Loucy (cell line): Measurements from ENCODE around the gene TET2.

ENCODE experiments used
- H2AFZ ChIP-seq: fragments of 200-600 bp; sonication (generic); 2 replicates; pipeline ENCODE4 v1.6.0; 2016; ENCODE audit warnings: antibody characterized with exemption, mild to moderate bottlenecking, low read length, moderate library complexity
- H3F3A ChIP-seq: fragments of 200-600 bp; 2 replicates; pipeline ENCODE4 v1.6.0; 2016; ENCODE audit warnings: antibody characterized with exemption, low read depth, mild to moderate bottlenecking
- H3K27me3 ChIP-seq: fragments of 200-600 bp; sonication (generic); 2 replicates; pipeline ENCODE4 v1.6.1; 2014; ENCODE audit warnings: low read length, mild to moderate bottlenecking; ENCODE audit not compliant: insufficient read depth, poor library complexity, severe bottlenecking
- H3K36me3 ChIP-seq: fragments of 200-600 bp; sonication (generic); 2 replicates; pipeline ENCODE4 v1.6.1; 2016; ENCODE audit warnings: low read length; ENCODE audit not compliant: insufficient read depth
- H3K4me1 ChIP-seq: fragments of 200-600 bp; sonication (generic); 2 replicates; pipeline ENCODE4 v1.5.1; 2014; ENCODE audit warnings: low read length, mild to moderate bottlenecking; ENCODE audit not compliant: insufficient read depth, poor library complexity, severe bottlenecking
- H3K4me2 ChIP-seq: fragments of 200-600 bp; sonication (generic); 2 replicates; pipeline ENCODE4 v1.6.0; 2014; ENCODE audit warnings: antibody characterized with exemption, low read length, low read depth, mild to moderate bottlenecking; ENCODE audit not compliant: poor library complexity, severe bottlenecking
- H3K4me3 ChIP-seq: fragments of 200-600 bp; sonication (generic); 2 replicates; pipeline ENCODE4 v1.5.1; 2014; ENCODE audit warnings: low read length, mild to moderate bottlenecking, mixed read lengths; ENCODE audit not compliant: poor library complexity, severe bottlenecking
- H3K79me2 ChIP-seq: fragments of 200-600 bp; sonication (generic); 2 replicates; pipeline ENCODE4 v1.6.1; 2014; ENCODE audit warnings: low read length; ENCODE audit not compliant: insufficient read depth
- H3K9ac ChIP-seq: fragments of 200-600 bp; sonication (generic); 2 replicates; pipeline ENCODE4 v1.6.0; 2014; ENCODE audit warnings: mild to moderate bottlenecking, low read depth, low read length, moderate library complexity; ENCODE audit not compliant: poor library complexity, severe bottlenecking
- H3K9me2 ChIP-seq: fragments of 200-600 bp; sonication (generic); replicated peaks from 2 replicates; pipeline ENCODE4 v1.6.1; 2016; ENCODE audit warnings: low read depth, low read length, mixed read lengths
- H3K9me3 ChIP-seq: fragments of 200-600 bp; sonication (generic); 2 replicates; pipeline ENCODE4 v1.6.1; 2014; ENCODE audit warnings: mild to moderate bottlenecking, antibody characterized with exemption, low read length, low read depth; ENCODE audit not compliant: insufficient read depth
- H4K20me1 ChIP-seq: fragments of 200-600 bp; sonication (generic); 2 replicates; pipeline ENCODE4 v1.6.0; 2014; ENCODE audit warnings: antibody characterized with exemption, low read length, mild to moderate bottlenecking; ENCODE audit not compliant: insufficient read depth, poor library complexity, severe bottlenecking
- CTCF ChIP-seq: fragments of 200-600 bp; sonication (generic); conservative IDR thresholded peaks from 2 replicates; pipeline ENCODE4 v1.5.1; 2014; ENCODE audit warnings: mild to moderate bottlenecking, antibody characterized with exemption, low read length
- EZH2phosphoT487 ChIP-seq: fragments of 200-600 bp; IDR thresholded peaks from 2 replicates; pipeline ENCODE4 v1.6.1; 2018; ENCODE audit warnings: antibody characterized with exemption, mild to moderate bottlenecking, moderate library complexity, borderline replicate concordance

TET2 gene

GRCh38 chr4:105243446-105243845, 96.8 kb downstream of the TET2 start:
- H3K9me2 ChIP-seq, result no peaks in the 10 kb centered on the region
- no peak overlapping the region for H3K9ac ChIP-seq
- no peaks in the 10 kb centered on the region for H3K27me3 ChIP-seq
- H4K20me1 ChIP-seq, result no peaks in the 10 kb centered on the region
- no peaks in the 10 kb centered on the region for H3K4me1 ChIP-seq
- H3K4me3 ChIP-seq, result no peak overlapping the region
- H3K9me3 ChIP-seq, result no peaks in the 10 kb centered on the region
- H3K4me2 ChIP-seq, result no peak overlapping the region
- H3K79me2 ChIP-seq, result no peaks in the 10 kb centered on the region
- H3K36me3 ChIP-seq, result no peaks in the 10 kb centered on the region
- no peak for TF ChIP-seq EZH2phosphoT487
- no peak for TF ChIP-seq CTCF
- H3F3A ChIP-seq, result no peaks in the 10 kb centered on the region
- no peak overlapping the region for H2AFZ ChIP-seq

- Histone ChIP-seq H3K9ac (no peak overlapping the region), H3K9me2 (no peaks in the 10 kb centered on the region), H3K4me3 (no peak overlapping the region), H2AFZ (no peak overlapping the region), H3K9me3 (no peaks in the 10 kb centered on the region), H3K79me2 (no peaks in the 10 kb centered on the region), H3F3A (no peaks in the 10 kb centered on the region), H3K36me3 (no peaks in the 10 kb centered on the region), H3K4me1 (no peaks in the 10 kb centered on the region), H4K20me1 (no peaks in the 10 kb centered on the region), H3K4me2 (no peak overlapping the region), H3K27me3 (no peaks in the 10 kb centered on the region)
- TF ChIP-seq CTCF (no peak), EZH2phosphoT487 (no peak)
Observed at GRCh38 chr4:105246712-105247111, 100.0 kb downstream of the TET2 start.

GRCh38 chr4:105248613-105249012, 101.9 kb downstream of the TET2 start:
- Histone ChIP-seq H4K20me1 (no peaks in the 10 kb centered on the region), H3K9me3 (no peaks in the 10 kb centered on the region; the same call in 1 of the 2 replicates), H3K4me1 (no peaks in the 10 kb centered on the region), H3K4me3 (no peak overlapping the region), H3K79me2 (no peaks in the 10 kb centered on the region), H3K4me2 (no peak overlapping the region), H3K36me3 (no peaks in the 10 kb centered on the region), H3K9me2 (no peaks in the 10 kb centered on the region), H3K9ac (no peak overlapping the region), H2AFZ (no peak overlapping the region), H3F3A (no peaks in the 10 kb centered on the region), H3K27me3 (no peaks in the 10 kb centered on the region)
- no peak for TF ChIP-seq EZH2phosphoT487
- TF ChIP-seq CTCF, result no peak
